B cell (primary cell): Measurements from ENCODE around the gene ABI3BP.

Experiments
- CTCF ChIP-seq: fragments of 200-600 bp; IDR thresholded peaks from one replicate; pipeline ENCODE4 v1.8.0; 2022; ENCODE audit warnings: antibody characterized with exemption, mild to moderate bottlenecking
- EZH2 ChIP-seq: IDR thresholded peaks from 2 replicates; pipeline ENCODE4 v1.6.1; 2012; ENCODE audit warnings: borderline replicate concordance, low read depth, mild to moderate bottlenecking, moderate library complexity, low read length; ENCODE audit not compliant: insufficient read depth, poor library complexity, severe bottlenecking

- TF ChIP-seq CTCF (no peak), EZH2 (no peak)
These were observed 119.6 kb downstream of the ABI3BP start for GRCh38 chr3:100873611-100874010.
